COLO668 (cell line): ENCODE data around the gene MPP7.

ENCODE experiments used
- DNase-seq: peaks from one replicate; lab custom pipeline; 2025; ENCODE audit not compliant: unreplicated experiment; lab: John Stamatoyannopoulos, UW

Gene MPP7

GRCh38 chr10:28307267-28307666 lies 4.4 kb upstream of the MPP7 start:
- no peak for DNase-seq

GRCh38 chr10:28305553-28305952 lies 2.7 kb upstream of the MPP7 start:
- no peak for DNase-seq

- no peak for DNase-seq
Measured at GRCh38 chr10:28304032-28304571, 1.2 kb upstream of the MPP7 start.

- no peak for DNase-seq
Measured at GRCh38 chr10:28302012-28302637, 739 bp downstream of the MPP7 start.

- no peak for DNase-seq
Measured at GRCh38 chr10:28300027-28300426, 2.8 kb downstream of the MPP7 start.

- DNase-seq, result no peak
Measured at GRCh38 chr10:28298951-28299350, 3.9 kb downstream of the MPP7 start.

GRCh38 chr10:28296023-28296422 lies 6.8 kb downstream of the MPP7 start:
- DNase-seq, result no peak

GRCh38 chr10:28295336-28295735 lies 7.5 kb downstream of the MPP7 start:
- no peak for DNase-seq

GRCh38 chr10:28294809-28295208 lies 8.1 kb downstream of the MPP7 start:
- DNase-seq, result no peak

GRCh38 chr10:28294169-28294532 lies 8.7 kb downstream of the MPP7 start:
- no peak for DNase-seq

GRCh38 chr10:28293236-28294168 lies 9.4 kb downstream of the MPP7 start:
- DNase-seq, result no peak

- no peak for DNase-seq
Measured at GRCh38 chr10:28291881-28292297, 11.0 kb downstream of the MPP7 start.

- DNase-seq, result no peak
Measured at GRCh38 chr10:28285816-28286215, 17.0 kb downstream of the MPP7 start.

GRCh38 chr10:28284126-28284525 lies 18.7 kb downstream of the MPP7 start:
- DNase-seq, result no peak

GRCh38 chr10:28283251-28283650 lies 19.6 kb downstream of the MPP7 start:
- no peak for DNase-seq

GRCh38 chr10:28282336-28282735 lies 20.5 kb downstream of the MPP7 start:
- DNase-seq, result no peak

- DNase-seq, result no peak
Measured at GRCh38 chr10:28281726-28282315, 21.0 kb downstream of the MPP7 start.

- no peak for DNase-seq
Measured at GRCh38 chr10:28280652-28281051, 22.2 kb downstream of the MPP7 start.

GRCh38 chr10:28279878-28280277 lies 23.0 kb downstream of the MPP7 start:
- no peak for DNase-seq

GRCh38 chr10:28278842-28279241 lies 24.0 kb downstream of the MPP7 start:
- no peak for DNase-seq

- DNase-seq, result peak; percentile 28
Measured at GRCh38 chr10:28276384-28276783, 26.5 kb downstream of the MPP7 start.

GRCh38 chr10:28274475-28274874 lies 28.4 kb downstream of the MPP7 start:
- no peak for DNase-seq
